Hepatocyte (in vitro differentiated cells): ENCODE data around the gene PRSS3.

Experiments
- CTCF ChIP-seq: fragments of 200-600 bp; sonication (generic); IDR thresholded peaks from 2 replicates; pipeline ENCODE4 v1.5.1; 2016; ENCODE audit warnings: antibody characterized with exemption, mild to moderate bottlenecking; ENCODE audit not compliant: poor library complexity
- EZH2 ChIP-seq: fragments of 200-600 bp; sonication (generic); IDR thresholded peaks from 2 replicates; pipeline ENCODE4 v1.6.1; 2016; ENCODE audit warnings: antibody characterized with exemption, mild to moderate bottlenecking, borderline replicate concordance
- EZH2phosphoT487 ChIP-seq: fragments of 200-600 bp; sonication (generic); IDR thresholded peaks from one replicate; pipeline ENCODE4 v1.6.1; 2018; ENCODE audit warnings: antibody characterized with exemption, mild to moderate bottlenecking, low read depth, moderate library complexity; ENCODE audit not compliant: unreplicated experiment, severe bottlenecking

GRCh38 chr9:33820231-33820745 lies 24.9 kb downstream of the PRSS3 start:
- TF ChIP-seq CTCF (no peak), EZH2phosphoT487 (no peak), EZH2 (no peak)
